HL-60/S4 (cell line): ENCODE results near the gene GLI3.

Source experiments
- in situ Hi-C: fragments of 300-500 bp; cut with MboI; formaldehyde crosslinking; loops from 2 replicates; pipeline ENCODE4 v1.14.3; 2022; ENCODE audit warnings: low sequenced_read_pairs

Gene GLI3

GRCh38 chr7:42045961-42046360, 191.0 kb downstream of the GLI3 start:
- in situ Hi-C loops: no loop called here

DNA sequence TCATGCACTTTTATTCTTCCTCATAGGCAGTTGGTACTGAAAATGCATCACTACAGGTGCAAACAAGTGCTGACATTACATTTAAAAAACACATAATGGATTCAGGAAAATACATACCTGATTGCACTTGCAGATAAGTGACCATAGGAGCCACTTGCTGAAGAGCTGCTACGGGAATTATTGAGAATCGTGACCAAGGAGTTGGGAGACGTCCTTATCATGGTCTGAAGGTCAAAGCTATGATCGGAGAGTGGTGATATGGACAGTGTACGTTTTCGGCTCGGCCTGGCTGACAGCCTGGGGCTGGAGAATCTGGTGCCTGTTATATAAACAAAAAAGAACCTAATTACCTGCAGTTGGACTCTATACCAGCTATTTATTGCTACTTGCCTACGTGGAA, 197.1 kb downstream of the GLI3 start:
- in situ Hi-C loops: no loop called here

- in situ Hi-C loops: no loop called here
Measured at GRCh38 chr7:42035210-42035609, 201.8 kb downstream of the GLI3 start.

DNA sequence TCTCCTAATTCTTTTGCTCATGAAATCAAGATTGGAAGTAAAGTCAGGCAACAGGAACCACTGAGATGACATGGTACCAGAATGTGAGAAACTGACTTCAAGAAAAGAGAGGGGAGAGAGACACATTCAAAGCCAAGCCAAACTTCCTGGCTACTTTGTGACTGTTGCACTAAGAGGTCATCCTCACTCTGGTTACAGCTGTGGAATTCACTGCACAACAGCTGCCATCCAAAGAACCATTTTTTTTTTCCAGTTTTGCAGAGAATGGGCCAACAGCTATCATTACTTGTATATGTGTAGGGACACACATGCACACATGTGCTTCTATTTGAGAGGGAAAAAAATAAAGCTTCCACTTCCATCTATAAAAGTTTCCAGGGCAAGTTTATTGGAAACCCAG, 203.5 kb downstream of the GLI3 start:
- in situ Hi-C loops: no loop called here

- in situ Hi-C loops: no loop called here
Measured at GRCh38 chr7:42029405-42029804, 207.6 kb downstream of the GLI3 start.

- in situ Hi-C loops: no loop called here
Measured at GRCh38 chr7:42027521-42027920, 209.5 kb downstream of the GLI3 start.

- in situ Hi-C loops: no loop called here
Measured at GRCh38 chr7:42026622-42027197, 210.3 kb downstream of the GLI3 start.

DNA sequence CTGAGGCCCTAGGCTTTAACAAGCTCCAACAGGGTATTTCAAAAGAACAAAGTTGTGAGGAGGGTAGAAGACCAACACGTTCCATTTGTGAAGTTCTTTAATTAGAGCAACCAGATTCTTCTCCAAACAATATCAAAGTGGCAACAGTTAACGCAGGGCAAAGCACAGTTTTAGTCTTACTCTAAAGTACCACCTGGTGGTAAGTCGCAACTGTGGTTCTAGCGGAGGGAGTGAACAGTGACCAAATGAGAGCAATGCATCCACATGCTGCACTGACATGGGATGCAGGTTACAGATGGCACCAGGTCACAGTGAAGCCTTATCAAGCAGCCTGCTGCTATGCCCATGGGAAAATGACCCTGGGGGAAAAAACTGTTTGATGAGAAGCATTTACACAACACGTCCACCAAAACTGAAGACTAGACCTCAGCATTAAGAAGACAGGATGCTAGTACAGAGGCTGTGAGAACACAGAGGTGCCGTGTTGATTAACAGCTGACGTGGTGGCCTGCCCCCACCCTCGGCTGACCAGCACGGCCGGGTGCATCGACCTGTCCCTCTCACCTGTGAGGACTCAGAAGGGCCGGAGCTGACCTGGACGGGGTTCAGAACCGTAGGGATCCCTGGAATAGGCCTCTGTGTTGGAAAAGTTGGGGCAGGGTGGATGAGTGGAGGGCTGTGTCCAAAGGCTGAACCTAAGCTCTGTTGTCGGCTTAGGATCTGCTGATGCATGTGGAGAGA, 211.2 kb downstream of the GLI3 start:
- in situ Hi-C loops: no loop called here

- in situ Hi-C loops: no loop called here
Measured at GRCh38 chr7:42024537-42024936, 212.5 kb downstream of the GLI3 start.

GRCh38 chr7:42023262-42023661, 213.7 kb downstream of the GLI3 start:
- in situ Hi-C loops: no loop called here

DNA sequence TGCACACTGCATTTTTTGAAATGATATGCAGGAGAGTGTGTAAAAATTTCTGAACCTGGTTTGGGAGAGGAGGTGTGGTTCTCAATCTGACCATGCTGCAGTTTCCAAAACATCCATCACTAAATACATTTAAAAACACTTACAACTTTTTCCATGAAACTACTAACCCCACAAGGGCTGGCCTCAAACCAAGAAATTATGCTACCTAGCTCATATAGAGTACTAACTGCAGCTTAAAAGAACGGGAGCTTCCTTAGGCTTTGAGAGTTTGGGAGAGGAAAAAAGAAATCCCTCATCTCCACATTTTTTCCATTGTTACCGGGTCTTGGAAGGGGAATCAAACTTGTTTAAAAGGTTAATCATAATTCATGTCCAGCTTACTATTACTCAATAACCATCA, 214.2 kb downstream of the GLI3 start:
- in situ Hi-C loops: no loop called here

DNA sequence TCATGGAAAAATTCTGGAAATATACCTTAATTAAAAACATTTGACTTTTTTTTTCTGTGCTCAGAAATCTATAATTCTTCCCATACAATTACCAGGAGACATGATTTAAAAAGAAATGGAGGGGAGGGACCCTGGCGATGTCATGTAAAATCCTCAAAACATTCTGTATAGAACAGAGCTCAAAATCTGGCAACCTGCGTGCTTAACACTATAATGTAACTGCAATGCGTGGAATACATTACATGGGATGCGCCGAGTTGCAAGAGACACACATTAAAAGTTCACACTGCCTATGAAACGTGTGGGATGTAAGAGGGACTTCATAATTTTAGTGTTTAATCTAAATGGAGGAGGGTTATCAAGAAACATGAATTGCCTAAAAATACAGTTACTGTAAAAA, 215.0 kb downstream of the GLI3 start:
- in situ Hi-C loops: no loop called here

DNA sequence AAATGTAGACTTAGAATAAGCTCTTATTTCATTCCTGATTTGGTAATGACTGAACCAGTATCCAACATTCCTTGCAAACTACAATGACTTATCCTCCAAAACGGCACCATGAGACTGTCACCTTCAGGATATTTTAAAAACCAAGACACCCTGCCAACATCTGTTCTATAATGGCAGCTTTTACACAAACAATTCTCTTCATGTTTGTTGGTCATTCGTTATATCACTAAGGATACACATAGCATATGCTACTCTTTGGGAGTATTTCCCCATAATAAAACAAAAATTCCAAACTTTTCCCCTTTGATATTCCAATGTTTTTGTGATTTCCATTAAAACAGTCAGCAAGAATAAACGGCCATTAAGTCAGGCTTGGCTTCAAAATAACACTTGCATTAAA, 215.4 kb downstream of the GLI3 start:
- in situ Hi-C loops: no loop called here

DNA sequence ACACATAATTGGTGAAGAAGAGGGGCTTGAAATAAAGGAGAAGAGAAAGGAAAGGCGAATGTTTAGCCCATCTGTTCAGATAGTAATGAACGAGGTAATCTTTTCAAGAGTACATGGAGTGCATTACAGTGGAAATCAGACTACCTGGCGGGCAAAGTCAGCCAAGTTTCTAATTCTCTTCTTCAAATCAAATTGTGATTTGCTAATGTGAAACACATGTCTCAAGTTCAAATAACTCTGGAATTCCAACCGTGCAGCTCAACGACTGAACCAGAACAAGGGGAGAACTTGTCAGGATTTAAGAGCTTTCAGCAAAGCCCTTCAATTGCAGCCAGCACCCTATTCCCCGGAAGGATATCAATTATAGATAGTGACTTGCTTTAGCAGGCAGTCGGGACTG, 216.9 kb downstream of the GLI3 start:
- in situ Hi-C loops: no loop called here

DNA sequence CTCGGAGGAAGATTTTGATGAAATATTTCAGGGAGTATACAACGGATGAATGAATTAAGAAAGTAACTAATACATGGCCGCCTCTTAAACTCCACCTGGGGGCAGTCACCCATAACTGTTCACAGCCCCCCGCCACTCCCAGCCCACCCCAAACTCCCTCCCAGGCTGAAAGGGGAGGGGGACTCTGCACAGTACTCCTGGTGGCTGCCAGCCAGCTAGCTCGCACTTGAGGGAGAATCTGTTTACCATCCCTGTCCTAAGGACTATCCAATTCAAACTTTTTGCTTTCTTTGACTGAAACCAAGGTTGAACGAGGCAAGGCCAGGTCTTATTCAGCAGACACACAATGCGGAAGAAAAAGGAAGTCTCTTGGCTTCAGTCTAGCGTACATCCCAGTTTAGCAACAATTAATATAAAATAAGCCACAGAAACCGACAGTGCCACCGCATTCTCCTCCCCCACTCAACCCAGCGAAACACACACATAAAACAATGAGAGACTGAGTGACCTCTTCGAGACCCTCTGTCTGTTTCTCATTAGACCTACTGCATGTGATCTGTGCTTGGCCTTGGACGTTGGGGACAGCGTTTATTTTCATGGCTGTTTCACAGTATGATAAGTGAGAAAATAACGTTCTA, 219.5 kb downstream of the GLI3 start:
- in situ Hi-C loops: no loop called here

- in situ Hi-C loops: no loop called here
Measured at GRCh38 chr7:42016517-42016916, 220.5 kb downstream of the GLI3 start.

DNA sequence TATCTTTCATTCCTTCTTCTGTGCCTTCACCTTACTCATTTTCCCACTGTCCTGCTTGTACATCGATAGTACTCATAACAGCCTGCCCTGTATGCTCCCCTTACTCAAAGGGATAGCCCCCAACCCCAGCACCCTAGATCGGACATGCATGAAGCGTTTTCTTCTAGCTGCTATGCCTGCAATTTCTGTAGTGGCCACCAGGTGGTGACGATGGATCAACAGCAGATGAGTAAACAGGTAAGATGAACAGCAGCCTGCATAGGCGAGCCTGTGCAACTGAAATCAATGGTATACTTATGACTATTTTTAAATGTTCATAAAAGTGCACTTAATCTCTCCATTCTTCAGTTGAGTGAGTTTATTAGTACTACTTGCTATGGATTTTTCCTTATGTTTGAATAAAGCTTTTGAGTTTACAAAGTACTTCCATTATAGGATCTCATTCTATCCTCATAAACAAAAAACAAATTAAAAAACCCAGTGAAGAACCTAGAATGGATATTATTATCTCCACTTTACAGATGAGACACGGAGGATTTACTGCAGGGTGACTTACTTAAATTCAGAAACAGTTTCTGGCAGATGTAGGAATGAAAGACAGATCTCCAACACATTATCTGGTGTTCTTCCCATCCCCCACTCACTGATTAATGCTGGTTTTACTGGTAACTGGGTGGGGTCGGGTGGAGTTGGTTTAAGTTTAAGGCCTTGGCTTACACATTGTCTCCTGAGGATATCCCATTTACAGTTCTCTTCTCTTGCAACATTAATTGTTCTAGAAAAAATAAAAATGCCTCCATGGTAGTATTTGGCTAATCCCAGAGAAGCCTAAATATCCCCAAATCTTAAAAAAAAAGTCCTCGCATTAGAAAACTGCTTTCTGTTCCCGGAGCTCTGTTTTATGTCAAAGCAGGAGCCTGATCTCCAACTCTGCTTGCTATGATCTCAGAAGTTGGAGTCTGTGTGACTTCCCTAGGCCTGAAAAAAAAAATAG, 222.1 kb downstream of the GLI3 start:
- in situ Hi-C loops: no loop called here

DNA sequence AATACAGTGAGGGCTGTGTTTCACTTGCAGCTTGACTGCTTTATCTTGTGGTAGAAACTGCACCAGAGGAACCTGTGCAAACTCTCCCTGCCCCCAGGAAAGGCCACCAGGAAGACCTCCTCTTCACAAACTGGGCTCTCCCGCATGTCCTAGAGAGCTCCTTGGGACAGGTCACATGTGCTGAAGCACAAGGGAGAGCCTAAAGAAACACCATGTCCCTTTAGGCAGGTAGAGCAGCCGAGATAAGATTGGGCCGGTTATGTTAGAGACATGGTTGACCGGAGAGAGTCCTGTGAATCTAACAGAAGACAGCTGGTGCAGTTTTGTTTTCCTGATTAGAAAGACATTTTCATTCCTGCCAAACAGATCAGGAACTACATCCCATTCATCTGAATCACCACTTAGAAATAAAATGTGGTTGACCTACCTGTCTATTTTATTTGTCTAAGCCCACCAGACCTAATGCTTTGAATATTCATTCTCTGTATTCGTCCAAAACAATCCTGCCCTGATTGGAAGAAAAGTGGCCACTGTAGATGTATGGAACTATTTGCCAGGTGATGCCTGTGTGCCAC, 224.1 kb downstream of the GLI3 start:
- in situ Hi-C loops: no loop called here

- in situ Hi-C loops: no loop called here
Measured at GRCh38 chr7:42012313-42012712, 224.7 kb downstream of the GLI3 start.

- in situ Hi-C loops: no loop called here
Measured at GRCh38 chr7:42011846-42012245, 225.2 kb downstream of the GLI3 start.

- in situ Hi-C loops: no loop called here
Measured at GRCh38 chr7:42010751-42011150, 226.3 kb downstream of the GLI3 start.
